AG09309 (cell line): ENCODE results near the gene SEBOX.

ENCODE experiments used
- DNase-seq: peaks from one replicate; pipeline ENCODE4 v3.0.0-alpha.2; 2010; ENCODE audit warnings: low read depth
- H3K4me3 ChIP-seq: 2 replicates; pipeline ENCODE4 v1.5.1; 2011; ENCODE audit warnings: mild to moderate bottlenecking, low read depth, low read length, moderate library complexity; ENCODE audit not compliant: control insufficient read depth
- TF ChIP-seq, protein P1 (sequence below): IDR thresholded peaks from 2 replicates; pipeline ENCODE4 v1.5.1; 2011; ENCODE audit warnings: mild to moderate bottlenecking, low read depth, low read length, inconsistent platforms; ENCODE audit not compliant: insufficient read depth, control insufficient read depth; ENCODE audit errors: missing control alignments

SEBOX gene

DNA sequence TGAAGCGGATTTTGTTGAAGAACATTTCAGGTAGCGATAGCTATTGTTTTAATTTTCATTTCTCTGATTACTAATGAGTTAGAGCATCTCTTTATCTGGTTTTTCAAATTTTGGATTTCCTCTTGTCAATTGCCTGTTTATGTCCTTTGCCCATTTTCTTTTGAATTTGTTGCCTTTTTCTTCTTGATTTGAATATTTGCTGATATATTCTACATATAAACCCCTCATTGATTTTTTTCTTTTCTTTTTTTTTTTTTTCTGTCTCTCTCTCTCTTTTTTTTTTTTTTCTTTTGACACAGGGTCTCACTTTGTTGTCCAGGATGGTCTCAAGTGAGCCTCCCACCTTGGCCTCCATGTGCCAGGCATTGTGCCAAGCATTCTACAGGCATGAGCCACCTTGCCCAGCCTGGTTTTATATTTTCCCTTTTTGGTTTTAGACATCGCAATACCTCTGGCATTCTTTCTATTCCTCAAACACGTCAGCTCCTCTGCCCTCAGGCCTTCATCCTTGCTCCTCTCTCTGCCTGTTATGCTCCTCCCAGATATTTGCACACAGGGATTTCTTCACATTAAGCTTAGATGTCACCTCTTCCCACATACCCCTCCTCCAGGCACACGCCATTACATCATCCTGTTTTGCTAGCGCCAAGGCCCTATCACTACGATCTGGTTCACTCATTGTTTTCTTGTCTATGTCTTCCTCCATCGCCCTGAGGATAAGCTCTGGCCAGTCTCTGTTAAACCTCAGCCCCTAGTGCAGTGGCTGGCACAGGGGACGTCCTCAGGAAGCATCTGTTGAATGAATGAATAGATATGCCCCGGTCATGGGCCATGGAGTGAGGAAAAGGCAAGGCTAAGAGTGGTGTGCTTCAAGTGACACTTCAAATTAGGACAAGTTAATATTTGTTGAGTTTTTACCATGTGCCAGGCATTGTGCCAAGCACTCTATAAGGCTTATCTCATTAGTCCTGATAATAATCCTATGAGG is 15.1 kb upstream of the SEBOX start:
- TF ChIP-seq, protein P1, sequence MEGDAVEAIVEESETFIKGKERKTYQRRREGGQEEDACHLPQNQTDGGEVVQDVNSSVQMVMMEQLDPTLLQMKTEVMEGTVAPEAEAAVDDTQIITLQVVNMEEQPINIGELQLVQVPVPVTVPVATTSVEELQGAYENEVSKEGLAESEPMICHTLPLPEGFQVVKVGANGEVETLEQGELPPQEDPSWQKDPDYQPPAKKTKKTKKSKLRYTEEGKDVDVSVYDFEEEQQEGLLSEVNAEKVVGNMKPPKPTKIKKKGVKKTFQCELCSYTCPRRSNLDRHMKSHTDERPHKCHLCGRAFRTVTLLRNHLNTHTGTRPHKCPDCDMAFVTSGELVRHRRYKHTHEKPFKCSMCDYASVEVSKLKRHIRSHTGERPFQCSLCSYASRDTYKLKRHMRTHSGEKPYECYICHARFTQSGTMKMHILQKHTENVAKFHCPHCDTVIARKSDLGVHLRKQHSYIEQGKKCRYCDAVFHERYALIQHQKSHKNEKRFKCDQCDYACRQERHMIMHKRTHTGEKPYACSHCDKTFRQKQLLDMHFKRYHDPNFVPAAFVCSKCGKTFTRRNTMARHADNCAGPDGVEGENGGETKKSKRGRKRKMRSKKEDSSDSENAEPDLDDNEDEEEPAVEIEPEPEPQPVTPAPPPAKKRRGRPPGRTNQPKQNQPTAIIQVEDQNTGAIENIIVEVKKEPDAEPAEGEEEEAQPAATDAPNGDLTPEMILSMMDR, result no peak
- peak; percentile 73 for DNase-seq
- H3K4me3 ChIP-seq, result no peak overlapping the region

DNA sequence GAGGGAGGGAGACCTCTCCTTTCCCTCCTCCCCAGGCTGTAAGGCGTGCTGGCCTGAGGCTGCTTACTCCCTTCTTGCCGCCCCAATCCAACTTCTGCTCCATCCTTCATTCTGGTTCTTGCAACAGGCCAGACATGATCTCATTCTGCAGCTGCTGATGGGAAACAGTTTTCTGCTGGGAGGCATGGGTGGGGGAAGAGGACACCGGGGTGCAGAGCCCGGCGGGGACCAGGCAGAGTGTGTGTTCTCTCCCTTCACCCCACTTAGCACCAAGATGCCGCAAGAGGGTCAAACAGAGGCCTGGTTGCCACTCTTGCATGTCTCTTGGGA is 7.9 kb upstream of the SEBOX start:
- peak overlapping the region; percentile 85 for H3K4me3 ChIP-seq
- TF ChIP-seq, protein P1, result no peak
- DNase-seq, result no peak

DNA sequence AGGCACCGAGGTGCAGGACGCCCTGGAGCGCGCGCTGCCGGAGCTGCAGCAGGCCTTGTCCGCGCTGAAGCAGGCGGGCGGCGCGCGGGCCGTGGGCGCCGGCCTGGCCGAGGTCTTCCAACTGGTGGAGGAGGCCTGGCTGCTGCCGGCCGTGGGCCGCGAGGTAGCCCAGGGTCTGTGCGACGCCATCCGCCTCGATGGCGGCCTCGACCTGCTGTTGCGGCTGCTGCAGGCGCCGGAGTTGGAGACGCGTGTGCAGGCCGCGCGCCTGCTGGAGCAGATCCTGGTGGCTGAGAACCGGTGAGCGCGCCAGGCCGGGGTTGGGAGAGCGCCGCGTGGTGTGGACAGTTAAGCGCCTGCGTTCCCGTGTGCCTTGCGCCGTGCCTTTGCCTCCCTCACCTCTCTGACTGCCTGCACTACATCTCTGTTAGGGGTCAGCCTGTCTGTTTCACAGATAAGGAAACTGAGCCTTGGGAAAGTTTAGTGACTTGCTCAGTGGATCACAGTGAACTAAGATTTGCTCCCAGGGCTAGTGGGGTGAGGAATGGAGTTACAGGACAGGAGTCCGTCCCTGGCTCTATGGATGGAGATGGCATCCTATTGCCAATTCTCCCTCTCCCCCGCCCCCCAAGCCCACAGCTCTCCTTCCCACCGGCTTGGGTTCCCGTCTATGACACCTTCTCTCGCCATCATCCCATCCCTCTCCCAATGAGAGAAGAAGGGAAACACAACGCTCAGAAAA is 7.4 kb upstream of the SEBOX start:
- DNase-seq, result no peak
- TF ChIP-seq, protein P1, result no peak
- H3K4me3 ChIP-seq, result peak overlapping the region; percentile 85

DNA sequence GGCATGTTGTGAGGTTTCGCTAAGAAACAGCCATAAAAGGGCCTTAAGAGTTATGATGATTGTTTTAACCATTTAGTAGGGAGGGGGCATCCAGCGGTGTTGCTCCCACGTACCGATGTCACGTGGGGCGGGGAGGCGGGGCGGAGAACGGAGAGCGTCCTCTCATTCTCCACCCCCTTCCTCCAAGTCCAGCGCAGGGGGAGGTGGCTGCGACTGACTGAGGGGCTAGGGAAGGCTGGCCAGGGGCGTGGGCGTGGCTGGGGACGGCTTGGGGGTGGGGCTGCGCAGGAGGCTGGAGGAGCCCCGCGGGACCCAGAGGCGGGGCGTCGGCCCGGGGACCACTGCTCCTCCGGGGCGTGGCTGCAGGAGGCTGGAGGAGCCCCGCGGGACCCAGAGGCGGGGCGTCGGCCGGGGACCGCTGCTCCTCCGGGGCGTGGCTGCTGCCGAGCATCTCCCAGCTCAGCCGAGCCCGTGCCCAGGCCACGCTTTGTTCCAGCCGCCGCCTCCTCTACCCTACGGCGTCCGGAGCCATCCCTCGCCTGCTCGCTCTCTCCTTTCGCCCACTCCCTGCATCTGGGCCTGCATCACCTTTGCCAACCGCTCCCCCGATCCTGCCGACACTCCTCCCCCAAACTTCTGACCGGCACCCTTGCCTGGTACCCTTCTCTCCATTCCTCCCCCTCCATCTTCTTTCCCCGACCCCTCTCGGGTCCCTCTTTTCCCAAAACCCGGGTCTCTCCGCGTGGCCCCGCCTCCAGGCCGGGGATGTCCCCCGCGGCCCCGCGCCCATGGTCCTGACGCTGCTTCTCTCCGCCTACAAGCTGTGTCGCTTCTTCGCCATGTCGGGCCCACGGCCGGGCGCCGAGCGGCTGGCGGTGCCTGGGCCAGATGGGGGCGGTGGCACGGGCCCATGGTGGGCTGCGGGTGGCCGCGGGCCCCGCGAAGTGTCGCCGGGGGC is 6.5 kb upstream of the SEBOX start, which contains the start of gene SARM1:
SARM1 (plus strand) TSS at position 450 of the 958 bp plus-strand sequence; CDS start at position 789, 339 bp downstream.
- TF ChIP-seq, protein P1, result no peak
- H3K4me3 ChIP-seq, result peak within 1 kb of the TSS; percentile 85
- DNase-seq, result peak; percentile 46

DNA sequence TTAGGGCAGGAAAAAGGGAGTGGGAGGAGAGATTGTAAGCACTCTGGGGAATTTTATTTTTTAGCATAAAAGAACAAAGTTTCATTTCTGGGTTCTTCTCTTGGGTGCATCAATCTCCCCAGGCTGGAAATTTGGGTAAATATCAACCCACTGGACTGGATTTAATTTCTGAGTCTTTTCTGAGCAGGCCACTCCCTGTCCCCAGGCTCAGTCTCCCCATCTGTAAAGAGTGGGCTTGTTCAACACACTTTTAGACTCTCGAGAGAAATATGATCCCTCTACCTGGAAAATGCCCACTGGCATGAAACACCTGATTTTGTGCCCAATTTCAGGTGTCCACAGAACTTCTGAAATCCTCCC is 5.7 kb upstream of the SEBOX start:
- no peak overlapping the region for H3K4me3 ChIP-seq
- TF ChIP-seq, protein P1, result no peak
- DNase-seq, result no peak

DNA sequence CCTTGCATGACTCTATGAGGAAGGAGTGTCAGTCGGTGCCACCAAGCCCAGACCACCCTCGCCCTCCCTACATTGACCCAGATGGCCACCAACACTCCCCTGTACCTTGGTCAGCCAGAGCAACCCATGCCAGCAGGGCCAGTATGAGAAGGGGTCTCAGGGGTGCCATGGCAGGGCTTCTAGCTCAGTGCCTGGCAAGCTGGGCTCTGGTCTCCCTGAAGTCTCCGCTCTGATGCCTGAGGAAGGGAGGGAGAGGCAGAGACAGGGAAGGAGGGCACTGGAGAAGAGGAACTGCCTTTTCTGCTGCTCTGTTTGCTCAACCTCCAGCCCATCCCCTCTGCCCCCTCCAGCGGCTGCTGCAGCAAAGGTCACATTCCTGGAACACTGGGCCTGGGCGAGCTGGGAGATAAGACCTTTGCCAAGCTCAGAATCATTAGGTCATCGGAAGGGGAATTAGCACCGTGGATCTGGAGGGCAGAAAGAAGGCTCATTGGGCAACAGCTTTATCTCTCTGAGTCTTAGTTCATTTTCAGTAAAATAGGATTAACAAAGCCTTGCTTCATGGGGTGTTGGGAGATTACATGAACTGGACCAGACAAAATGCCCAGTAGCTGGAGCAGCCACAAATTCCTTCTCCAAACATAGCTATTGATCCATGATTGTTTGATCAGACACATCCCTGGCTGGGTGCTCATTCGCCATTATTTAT is 5.2 kb upstream of the SEBOX start, which contains the start of gene VTN:
VTN (minus strand) TSS at position 273 of the 709 bp plus-strand sequence; CDS start at position 169, 104 bp downstream.
- peak; percentile 31 for DNase-seq
- TF ChIP-seq, protein P1, result no peak
- H3K4me3 ChIP-seq, result peak within 1 kb of the TSS; percentile 85
